HepG2 (cell line): ENCODE data around the gene DAPK1. TPM values are rescaled to one million over a fixed set of nuclear protein-coding genes. Genes with fewer than 3 reads are reported as not detected.

Experiments used
- BRCA1 ChIP-seq: sonication (generic); formaldehyde crosslinking; IDR thresholded peaks from 2 replicates; pipeline ENCODE4 v1.4.0; 2020; ENCODE audit warnings: missing genetic modification reagents
- DNMT1 ChIP-seq: sonication (generic); formaldehyde crosslinking; IDR thresholded peaks from 2 replicates; pipeline ENCODE4 v1.5.1; 2020; ENCODE audit warnings: mild to moderate bottlenecking, missing genetic modification reagents
- ELF3 ChIP-seq: IDR thresholded peaks from 2 replicates; pipeline ENCODE4 v1.6.1; 2016; ENCODE audit warnings: missing genetic modification reagents, missing compliant biosample characterization
- GFI1 ChIP-seq: sonication (generic); formaldehyde crosslinking; IDR thresholded peaks from 2 replicates; pipeline ENCODE4 v1.5.0; 2020; ENCODE audit warnings: missing genetic modification reagents, mild to moderate bottlenecking, borderline replicate concordance
- GLMP ChIP-seq: sonication (generic); formaldehyde crosslinking; IDR thresholded peaks from 2 replicates; pipeline ENCODE4 v1.9.0; 2021; ENCODE audit warnings: missing genetic modification reagents, mild to moderate bottlenecking, borderline replicate concordance
- HOXA9 ChIP-seq: sonication (generic); formaldehyde crosslinking; IDR thresholded peaks from 2 replicates; pipeline ENCODE4 v1.8.1; 2022; ENCODE audit warnings: missing genetic modification reagents, mild to moderate bottlenecking, moderate library complexity, borderline replicate concordance
- KAT8 ChIP-seq: IDR thresholded peaks from 2 replicates; pipeline ENCODE4 v1.6.1; 2016; ENCODE audit warnings: missing genetic modification reagents, missing compliant biosample characterization
- KLF11 ChIP-seq: IDR thresholded peaks from 2 replicates; pipeline ENCODE4 v1.6.1; 2016; ENCODE audit warnings: missing compliant biosample characterization
- PRDM10 ChIP-seq: sonication (generic); formaldehyde crosslinking; IDR thresholded peaks from 2 replicates; pipeline ENCODE4 v1.4.0; 2020; ENCODE audit warnings: low read depth, missing genetic modification reagents
- RELA ChIP-seq: sonication (generic); formaldehyde crosslinking; IDR thresholded peaks from 2 replicates; pipeline ENCODE4 v1.4.0; 2020; ENCODE audit warnings: missing genetic modification reagents
- RXRB ChIP-seq: IDR thresholded peaks from 2 replicates; pipeline ENCODE4 v1.6.1; 2016; ENCODE audit warnings: borderline replicate concordance, missing genetic modification reagents, missing compliant biosample characterization
- SKI ChIP-seq: fragments of 450-650 bp; IDR thresholded peaks from one replicate; pipeline ENCODE4 v1.6.1; 2018; ENCODE audit warnings: mild to moderate bottlenecking; ENCODE audit not compliant: partially characterized antibody
- THAP7 ChIP-seq: sonication (generic); formaldehyde crosslinking; IDR thresholded peaks from 2 replicates; pipeline ENCODE4 v1.8.1; 2023; ENCODE audit warnings: mild to moderate bottlenecking, missing genetic modification reagents
- ZBTB38 ChIP-seq: sonication (generic); formaldehyde crosslinking; IDR thresholded peaks from 2 replicates; pipeline ENCODE4 v1.5.1; 2020; ENCODE audit warnings: mild to moderate bottlenecking, missing genetic modification reagents
- ZBTB39 ChIP-seq: sonication (generic); formaldehyde crosslinking; IDR thresholded peaks from 2 replicates; pipeline ENCODE4 v1.5.0; 2020; ENCODE audit warnings: missing genetic modification reagents
- ZFY ChIP-seq: sonication (generic); formaldehyde crosslinking; IDR thresholded peaks from 2 replicates; pipeline ENCODE4 v1.4.0; 2020; ENCODE audit warnings: missing genetic modification reagents
- ZMYM4 ChIP-seq: sonication (generic); formaldehyde crosslinking; IDR thresholded peaks from 2 replicates; pipeline ENCODE4 v1.8.1; 2023; ENCODE audit warnings: mild to moderate bottlenecking, missing genetic modification reagents
- ZNF670 ChIP-seq: sonication (generic); formaldehyde crosslinking; IDR thresholded peaks from 2 replicates; pipeline ENCODE4 v1.8.0; 2022; ENCODE audit warnings: mild to moderate bottlenecking, missing genetic modification reagents, borderline replicate concordance
- ZNF740 ChIP-seq: sonication (generic); formaldehyde crosslinking; IDR thresholded peaks from 2 replicates; pipeline ENCODE4 v1.4.0; 2020; ENCODE audit warnings: missing genetic modification reagents
- ZNF841 ChIP-seq: sonication (generic); formaldehyde crosslinking; IDR thresholded peaks from 2 replicates; pipeline ENCODE4 v1.8.1; 2023; ENCODE audit warnings: missing genetic modification reagents, borderline replicate concordance
- polyA plus RNA-seq, 8 experiments: library from polyadenylated mRNA; depleted of rRNA in 3 of 8; stranded (reverse) in 7 of 8; unstranded in 1 of 8; fragments of >200 nt; fragmentation: Illumina TruSeq in 4 of 8; extraction: Trizol in 4 of 8; gene quantifications; 2 replicates each; pipeline versions ENCODE4 v1.2.1 to v1.2.3, GENCODE V29; 2011 to 2016; ENCODE audit warnings: low read depth in 4 of 8, missing spikeins in 1 of 8, mixed read lengths in 1 of 8; ENCODE audit not compliant: insufficient read depth in 1 of 8
- total RNA-seq, 5 experiments: library from RNA; depleted of rRNA; stranded (reverse); fragments of >200 nt; fragmentation: Illumina TruSeq; extraction: Trizol; gene quantifications; 2 replicates each; pipeline ENCODE4 v1.2.3, GENCODE V29; 2016; ENCODE audit warnings: low read depth in 1 of 5

The DAPK1 gene
- total and polyA plus RNA-seq, 2 of the 13 experiments (the other 11 are each of a cell fraction or from before 2014, with no cell fraction given): 35.7 to 35.9 TPM

GRCh38 chr9:87498046-87498810, 561 bp downstream of the DAPK1 start (continued):
- peak; percentile 67 for TF ChIP-seq ZFY (CRISPR knock-in tag)
- no peak for TF ChIP-seq ZNF740 (CRISPR knock-in tag)
- TF ChIP-seq ZNF841: no peak
- no peak for TF ChIP-seq RELA (CRISPR knock-in tag)
- no peak for TF ChIP-seq KLF11 (CRISPR knock-in tag)
- TF ChIP-seq ELF3 (CRISPR knock-in tag): 0 out of 2 replicates have a peak, but pooled peaks have one; percentile 7
- peak; percentile 67; the same call in 1 of the 2 replicates for TF ChIP-seq HOXA9
- TF ChIP-seq SKI: no peak
- TF ChIP-seq PRDM10: no peak; the same call in 1 of the 2 replicates
- 0 out of 2 replicates have a peak, but pooled peaks have one; percentile 3 for TF ChIP-seq ZMYM4 (CRISPR knock-in tag)
- no peak for TF ChIP-seq GFI1 (CRISPR knock-in tag)
- TF ChIP-seq GLMP: no peak
- no peak for TF ChIP-seq DNMT1 (CRISPR knock-in tag)
- TF ChIP-seq RXRB (CRISPR knock-in tag): no peak
- no peak for TF ChIP-seq ZBTB38 (CRISPR knock-in tag)
- TF ChIP-seq THAP7 (CRISPR knock-in tag): no peak
- TF ChIP-seq BRCA1: no peak
- TF ChIP-seq ZNF670: no peak
- TF ChIP-seq ZBTB39 (CRISPR knock-in tag): no peak
- TF ChIP-seq KAT8: peak; percentile 36
